Stimulated activated CD8-positive, alpha-beta memory T cell treated with anti-CD3 and anti-CD28 coated beads, Interleukin-4, amount 100 ng/mL, for 24 hours (primary cell): ENCODE results near the gene MYO3A.
"Not testable (repeated sequence)": the region's sequence is repeated elsewhere in the genome, so short reads cannot be mapped to it uniquely, and the experiment has no call there.

Source experiments
- DNase-seq: peaks from one replicate; pipeline ENCODE4 v3.0.0-alpha.2; 2020; ENCODE audit warnings: low read depth

Gene MYO3A

DNA sequence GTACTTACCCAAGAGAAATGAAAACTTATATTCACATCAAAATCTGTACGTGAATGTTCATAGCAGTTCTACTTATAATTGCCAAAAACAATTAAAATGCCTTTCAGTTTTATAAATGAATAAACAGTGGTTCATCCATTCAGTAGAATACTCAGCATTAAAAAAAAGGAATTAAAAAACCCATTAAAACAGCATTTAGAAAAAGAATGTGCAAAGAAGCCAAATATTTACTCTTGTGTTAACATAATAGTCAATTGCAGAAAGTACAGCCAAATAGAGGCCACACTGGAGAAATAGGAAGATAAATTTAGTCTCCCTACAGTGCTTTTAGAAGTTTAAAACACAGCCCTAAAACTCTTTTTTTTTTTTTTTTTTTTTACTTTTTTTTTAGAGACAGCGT lies 54.6 kb downstream of the MYO3A start:
- DNase-seq = no peak

DNA sequence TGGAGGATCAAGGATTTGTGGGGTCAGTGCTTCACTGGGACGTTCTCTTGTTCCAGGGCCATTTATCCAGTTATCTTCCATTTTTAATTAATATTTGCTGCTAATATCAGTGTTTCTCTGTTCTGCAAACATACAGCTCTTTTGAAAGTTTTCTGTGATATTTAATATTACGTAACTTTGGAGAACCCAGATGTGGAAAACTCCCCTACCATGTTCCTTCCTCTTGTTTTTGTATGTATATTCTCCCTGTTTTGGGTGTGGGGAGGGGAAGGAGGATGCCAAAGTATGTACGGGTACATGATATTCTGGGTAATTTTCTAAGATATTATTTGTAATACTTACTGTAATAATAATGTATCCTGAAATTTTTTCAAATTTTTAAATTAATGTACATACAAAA lies 55.9 kb downstream of the MYO3A start:
- DNase-seq = no peak

DNA sequence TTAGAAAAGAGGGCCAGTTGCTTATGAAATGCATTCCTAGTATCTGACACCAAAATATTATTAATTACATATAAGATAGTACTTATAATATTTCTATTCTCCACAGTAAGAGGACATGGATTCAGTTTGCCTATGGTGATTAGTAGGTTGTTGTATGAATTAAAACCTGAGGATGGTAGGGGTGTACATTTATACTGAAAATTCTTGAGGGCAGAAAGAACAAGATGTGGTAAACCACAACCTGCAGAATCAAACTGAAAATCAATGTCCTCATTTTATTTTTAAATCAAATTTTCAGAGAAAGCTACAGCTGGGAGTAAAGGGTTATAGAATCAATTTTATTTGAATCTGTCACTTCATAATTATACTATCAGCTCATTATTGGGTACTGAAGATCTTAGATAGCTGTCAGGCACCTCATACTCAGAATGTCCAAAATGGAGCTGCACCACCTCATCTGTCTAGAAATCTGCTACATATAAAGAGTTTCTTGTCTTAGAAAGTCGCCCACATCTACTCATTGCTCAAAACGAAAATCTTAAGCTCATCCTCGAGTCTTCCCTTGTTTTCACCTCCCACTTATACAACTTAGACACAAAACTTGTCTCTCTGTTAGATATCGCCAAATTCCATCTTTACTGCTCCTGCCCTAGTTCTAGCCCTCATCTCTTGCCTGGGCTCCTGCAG lies 65.4 kb downstream of the MYO3A start:
- no peak for DNase-seq

DNA sequence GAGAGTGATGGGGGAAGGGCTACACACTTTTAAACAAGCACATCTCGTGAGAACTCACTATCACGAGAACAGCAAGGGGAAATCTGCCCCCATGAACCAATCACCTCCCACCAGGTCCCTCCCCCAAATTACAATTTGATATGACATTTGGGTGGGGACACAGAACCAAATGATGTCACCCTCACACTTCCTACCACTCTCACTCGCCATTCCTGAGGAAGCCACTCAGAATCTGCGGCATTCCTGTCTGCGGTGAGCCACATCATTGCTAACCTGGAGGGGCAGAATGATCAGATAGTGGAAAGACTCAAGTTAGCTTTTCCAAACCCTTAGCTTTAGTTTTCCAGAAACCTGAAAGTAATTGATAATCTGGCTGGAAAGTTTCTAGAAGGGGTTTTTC lies 66.9 kb downstream of the MYO3A start:
- DNase-seq = no peak

DNA sequence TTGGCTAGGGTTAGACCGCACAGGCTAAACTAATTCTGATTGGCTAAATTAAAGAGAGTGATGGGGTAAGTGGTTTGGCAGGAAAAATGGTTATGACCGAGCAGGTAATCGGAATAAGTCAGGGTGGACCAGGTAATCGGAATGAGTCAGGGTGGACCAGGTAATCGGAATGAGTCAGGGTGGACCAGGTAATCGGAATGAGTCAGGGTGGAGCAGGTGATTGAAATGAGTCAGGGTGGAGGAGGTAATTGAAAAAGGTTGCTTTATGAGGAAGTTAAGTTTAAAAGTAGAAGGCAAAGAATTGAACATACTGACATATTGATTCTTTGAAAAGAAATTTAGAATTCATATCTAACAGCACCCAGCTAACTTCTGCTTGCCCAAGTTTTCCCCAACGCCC lies 68.4 kb downstream of the MYO3A start:
- not testable (repeated sequence) for DNase-seq

DNA sequence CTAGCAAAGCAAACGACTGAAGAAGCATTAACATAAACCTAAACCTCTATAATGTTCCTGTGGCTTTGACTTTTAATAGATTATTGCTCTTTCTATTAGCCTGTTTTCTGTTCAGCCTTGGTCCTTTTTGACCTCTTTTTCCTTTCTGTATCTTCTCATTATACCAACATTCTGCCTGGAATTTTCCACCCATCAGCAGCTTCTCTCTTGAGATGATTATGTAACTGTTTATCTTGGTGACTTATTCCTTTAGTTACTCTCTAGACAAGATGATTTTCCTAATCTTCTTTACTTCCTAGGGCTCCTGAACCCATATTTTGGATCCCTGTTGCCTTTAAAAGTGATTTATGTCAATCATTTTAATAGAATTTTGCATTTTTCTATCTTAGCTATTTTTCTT lies 81.1 kb downstream of the MYO3A start:
- DNase-seq = no peak

DNA sequence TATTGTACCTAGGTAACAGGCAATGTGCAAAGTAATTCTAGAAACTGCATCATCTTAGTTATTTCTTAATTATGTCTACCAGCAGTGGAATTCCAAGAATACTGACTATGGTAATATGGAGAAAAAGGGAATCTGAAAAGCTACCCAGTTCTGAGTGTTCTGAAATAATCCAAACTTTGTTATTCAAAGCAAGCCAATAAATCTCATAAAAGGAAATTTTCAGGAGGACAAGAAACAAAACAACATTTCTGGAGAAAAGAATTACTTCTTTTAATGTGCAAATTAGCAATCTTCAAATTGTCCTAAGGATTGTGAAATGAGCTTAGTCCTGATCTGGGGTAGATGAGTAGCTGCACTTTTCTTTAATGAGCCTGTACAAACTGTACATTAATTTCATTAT lies 88.8 kb downstream of the MYO3A start:
- no peak for DNase-seq

DNA sequence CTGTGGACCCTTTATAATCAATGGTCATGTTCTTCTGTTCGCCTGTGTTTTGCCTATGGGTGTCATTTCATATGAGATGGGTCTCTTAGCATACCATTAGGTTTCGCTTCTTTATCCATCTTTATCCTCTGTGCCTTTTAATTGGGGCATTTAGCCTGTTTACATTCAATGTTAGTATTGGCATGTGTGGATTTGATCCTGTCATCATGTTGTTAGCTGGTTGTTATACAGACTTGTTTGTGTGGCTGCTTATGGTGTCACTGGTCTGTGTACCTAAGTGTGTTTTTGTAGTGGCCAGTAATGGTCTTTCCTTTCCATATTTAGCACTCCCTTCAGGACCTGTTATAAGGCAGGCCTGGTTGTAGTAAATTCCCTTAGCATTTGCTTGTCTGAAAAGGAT lies 90.3 kb downstream of the MYO3A start:
- no peak for DNase-seq

DNA sequence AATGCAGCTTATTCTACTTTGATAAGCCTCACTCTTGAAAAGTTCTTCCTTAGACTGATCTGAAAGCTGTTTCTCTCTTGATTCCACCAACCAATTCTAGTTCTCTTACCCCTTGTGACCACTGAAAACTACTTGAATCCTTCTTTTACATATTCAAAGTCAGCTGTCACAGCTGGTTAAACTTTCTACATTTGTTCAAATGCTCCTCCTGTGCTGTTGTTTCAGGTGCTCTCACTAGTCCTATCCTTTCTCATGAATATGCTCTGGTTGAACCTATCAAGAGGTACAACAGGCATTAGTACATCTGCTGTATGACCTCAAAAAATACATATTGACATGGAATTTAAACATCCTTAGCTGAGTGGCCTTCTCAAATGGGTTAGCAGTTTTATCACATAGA lies 91.5 kb downstream of the MYO3A start:
- no peak for DNase-seq

DNA sequence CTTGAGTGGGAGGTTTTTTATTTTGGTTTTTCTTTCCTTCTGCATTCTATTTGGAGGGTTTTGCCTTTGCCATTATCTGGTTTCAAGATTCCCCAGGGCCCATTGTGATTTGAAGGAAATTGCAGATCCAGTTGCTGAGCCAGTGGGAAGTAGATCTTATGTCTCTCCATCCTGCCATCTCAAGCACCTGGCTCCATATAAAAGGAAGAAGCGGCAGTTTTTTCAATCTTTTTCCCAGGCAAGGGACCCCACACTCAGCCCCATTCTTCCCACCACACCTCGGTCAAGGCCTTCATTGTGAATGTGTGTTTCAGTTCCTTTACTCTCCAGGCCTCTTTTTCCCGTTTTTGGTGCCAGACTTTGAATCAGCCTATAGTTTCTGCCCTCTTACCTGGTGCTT lies 95.8 kb downstream of the MYO3A start:
- no peak for DNase-seq

DNA sequence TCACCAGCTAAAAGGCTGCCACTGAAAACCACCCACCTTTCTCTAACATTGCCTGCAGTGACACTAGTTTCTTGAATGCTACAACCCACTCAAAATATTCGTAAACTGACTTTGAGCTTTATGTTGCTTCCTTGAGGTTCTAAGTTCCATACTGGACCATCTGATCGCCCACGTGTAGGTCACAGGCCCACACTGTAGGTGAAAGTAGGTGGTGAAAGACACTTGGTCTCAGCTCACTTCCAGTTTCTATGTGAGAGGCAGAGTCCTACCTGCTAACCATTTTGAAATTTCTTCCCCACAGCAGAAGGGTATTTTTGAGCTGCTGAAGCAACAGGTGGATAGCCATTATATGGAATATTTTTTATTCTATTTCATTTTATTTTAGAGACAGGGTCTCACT lies 97.3 kb downstream of the MYO3A start:
- no peak for DNase-seq

DNA sequence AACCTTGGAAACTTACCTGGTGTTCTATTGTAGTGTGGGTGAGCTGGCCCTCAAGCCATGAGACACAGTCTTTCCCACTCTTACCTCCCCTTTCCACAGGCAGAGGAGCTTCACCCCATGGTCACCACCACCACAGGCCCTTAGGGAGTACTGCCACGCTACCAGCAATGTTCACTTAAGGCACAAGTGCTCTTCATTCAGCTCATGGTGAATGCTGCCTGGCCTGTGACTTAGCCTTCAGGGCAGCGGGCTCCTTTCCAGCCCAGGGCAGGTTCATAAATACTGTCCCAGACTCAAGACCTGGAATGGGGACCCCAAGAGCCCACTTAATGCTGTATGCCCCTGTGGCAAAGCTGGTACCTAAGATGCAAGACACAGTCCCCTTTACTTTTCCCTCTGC lies 109.4 kb downstream of the MYO3A start:
- no peak for DNase-seq

DNA sequence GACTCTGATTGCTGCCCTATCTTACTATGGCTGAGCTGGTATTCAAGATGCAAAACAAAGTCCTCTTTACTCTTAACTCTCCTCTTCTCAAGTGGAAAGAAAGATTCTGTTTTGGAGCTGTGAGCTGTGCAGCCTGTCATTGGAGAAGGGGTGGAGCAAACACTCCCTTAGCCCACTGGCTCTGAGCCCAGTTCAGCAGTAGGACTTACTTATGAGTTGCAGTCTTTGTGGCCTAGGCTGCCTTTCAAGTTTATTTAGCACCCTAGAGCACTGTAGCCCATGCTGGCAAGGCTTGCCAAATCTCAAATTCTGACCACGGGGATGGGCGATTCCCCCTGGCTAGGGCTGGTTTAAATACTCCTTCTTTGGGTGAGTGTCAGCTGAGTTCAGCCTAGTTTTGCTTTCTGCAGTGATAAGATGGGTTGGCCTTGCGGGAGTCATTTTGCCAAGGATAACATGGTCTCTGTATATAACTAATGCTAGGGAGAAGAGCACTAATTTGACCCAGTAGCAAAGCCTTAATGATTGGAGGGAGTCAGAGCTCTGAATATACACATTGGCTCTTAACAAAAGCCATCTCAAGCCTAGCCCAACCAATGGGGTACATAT lies 110.2 kb downstream of the MYO3A start:
- DNase-seq = no peak

DNA sequence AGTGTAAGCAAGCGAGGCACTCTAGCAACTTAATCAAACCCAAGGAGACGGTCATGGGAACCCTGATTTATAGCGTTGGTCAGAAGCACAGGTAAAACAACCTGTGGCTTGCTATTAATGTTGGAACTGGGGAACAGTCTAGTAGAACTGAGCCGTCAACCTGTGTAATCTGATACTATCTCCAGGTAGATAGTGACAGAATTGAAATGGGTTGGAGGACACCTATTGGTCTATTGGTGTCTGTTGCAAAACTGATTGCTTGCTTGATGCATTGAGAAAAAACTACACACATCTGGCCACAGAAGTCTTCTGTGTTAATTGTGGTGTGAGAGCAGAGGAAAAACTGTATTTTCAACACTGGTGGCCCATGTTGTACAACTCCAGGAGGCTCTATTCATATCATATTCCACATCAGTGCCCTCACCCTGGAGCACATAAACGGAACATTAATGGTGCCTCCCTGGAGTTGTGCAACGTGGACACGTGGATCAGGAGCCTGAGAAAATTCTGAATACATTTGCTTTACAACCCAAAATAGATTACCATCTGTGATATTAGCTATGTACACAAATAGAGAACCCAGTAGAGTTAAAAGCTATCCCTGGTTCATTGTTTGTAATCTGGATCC lies 112.2 kb downstream of the MYO3A start:
- no peak for DNase-seq

DNA sequence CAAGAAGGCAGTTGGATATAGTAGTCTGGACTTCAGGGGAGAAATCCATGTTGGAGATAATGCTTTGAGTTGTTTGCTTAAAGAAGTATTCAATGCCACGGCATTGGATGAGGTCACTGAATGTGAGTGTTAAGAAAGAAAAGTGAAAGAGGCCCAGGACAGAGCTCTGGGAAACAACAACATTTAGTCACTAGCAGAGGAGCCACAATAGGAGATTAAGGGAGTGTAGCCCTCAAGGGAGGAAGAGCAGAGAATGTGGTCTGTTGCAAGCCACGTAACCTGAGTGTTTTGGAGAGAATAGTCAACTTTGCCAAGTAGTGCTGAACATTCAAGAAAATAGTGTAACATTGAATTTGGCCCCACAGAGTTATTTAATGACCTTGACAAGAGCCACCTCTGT lies 114.7 kb downstream of the MYO3A start:
- DNase-seq = no peak

DNA sequence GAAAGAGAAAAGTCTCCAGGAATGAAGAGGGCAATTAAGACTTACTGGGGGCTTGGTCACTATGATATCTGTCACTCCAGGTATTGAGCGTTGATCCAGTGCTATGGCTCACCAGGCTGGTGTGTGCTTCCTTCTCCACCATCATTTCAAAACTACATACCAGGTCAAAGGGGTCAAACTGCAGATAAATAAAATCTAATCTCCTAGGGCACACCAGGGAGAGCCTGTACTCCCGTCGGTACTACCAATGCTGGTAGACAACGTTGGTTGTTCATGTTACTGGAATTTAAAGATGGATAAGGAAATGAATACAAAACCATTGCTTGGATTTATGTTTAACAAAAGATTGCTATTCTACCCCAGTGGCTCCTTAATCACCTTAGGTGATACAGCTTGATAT lies 118.3 kb downstream of the MYO3A start:
- DNase-seq = no peak

DNA sequence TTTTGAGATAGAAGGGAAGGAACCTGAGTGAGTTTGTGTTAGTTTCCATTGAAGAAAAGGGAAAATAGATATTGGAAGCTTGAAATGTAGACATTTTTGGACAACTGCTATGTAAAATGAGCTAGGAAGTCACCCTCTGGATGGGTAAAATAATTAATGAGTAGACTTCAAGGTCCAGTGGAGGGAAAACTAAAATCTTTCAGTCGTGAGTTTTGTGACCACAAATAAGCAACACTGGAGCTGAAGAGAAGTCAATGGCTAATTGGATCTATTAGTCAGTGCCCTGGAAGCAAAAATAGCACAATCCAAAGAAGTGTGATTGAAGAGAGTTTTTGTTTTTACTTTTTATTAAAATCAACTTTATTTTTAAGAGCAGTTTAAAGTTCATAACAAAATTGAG lies 123.4 kb downstream of the MYO3A start:
- no peak for DNase-seq

DNA sequence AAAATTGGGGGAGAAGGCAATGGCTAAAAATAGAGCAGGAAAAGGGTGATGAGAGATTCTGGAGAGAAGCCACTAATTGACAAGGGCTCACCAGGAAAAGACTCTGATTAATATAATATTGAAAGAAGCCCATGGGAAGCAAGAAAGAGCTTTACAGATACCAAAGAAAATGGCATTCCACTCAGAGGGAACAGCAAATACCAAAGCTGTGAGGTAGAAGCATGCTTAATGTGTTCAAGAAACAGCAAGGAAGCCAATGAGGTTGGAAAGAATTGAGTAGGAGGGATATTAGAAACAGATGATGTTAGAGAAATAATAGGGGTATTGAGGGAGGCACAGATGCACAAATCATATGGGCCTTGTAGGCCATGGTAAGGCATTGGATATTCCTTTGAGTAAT lies 130.1 kb downstream of the MYO3A start:
- no peak for DNase-seq

DNA sequence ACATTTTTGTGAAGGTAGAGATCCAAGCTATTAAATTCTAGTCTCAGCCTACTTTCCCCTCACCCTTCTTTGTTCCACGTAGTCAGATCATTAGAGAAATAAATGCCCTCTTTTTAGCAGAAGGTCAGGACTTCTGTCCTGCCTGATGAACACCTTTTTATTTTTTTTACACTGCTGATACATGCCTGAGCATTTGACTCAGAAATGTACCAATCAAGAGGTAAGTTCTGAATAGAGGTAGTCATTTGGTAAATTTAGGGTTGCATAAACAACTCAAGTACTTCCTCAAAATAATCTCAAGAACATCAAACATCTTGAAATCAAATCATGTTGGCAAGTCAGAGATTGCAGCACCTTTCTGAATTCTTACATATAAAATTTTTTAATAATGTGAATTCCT lies 133.7 kb downstream of the MYO3A start:
- no peak for DNase-seq

DNA sequence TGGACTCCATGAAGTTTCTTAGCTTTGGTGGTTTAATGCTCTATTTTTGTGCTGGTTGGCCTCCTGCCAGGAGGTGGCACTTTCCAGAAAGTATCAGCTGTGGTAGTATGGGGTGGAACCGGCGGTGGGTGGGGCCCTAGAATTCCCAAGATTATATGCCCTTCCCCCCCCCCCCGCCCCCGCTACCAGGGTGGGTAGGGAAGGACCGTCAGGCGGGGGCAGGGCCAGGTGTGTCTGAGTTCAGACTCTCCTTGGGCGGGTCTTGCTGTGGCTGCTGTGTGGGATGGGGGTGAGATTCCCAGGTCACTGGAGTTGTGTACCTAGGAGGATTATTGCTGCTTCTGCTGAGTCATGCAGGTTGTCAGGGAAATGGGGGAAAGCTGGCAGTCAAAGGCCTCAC lies 146.9 kb downstream of the MYO3A start:
- not testable (repeated sequence) for DNase-seq

DNA sequence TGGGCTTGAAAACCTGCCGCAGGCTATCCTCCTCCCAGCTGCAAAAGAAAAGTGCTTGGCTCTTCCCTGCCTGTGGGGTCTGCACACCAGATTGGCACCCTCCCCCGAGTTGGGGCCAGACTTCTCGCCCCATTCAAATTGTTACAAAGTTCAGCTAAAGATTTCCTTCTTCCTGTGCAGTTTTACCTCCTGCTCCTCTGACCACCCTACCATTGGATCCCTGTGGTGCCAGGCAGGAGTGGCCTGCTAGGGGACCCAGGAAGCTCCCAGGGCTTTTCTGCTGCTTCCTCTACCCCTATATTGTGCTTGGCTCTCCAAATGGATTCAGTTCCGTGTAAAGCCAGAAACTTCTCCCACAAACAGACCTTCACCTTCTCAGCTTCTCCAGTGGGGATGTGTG lies 147.4 kb downstream of the MYO3A start:
- no peak for DNase-seq

DNA sequence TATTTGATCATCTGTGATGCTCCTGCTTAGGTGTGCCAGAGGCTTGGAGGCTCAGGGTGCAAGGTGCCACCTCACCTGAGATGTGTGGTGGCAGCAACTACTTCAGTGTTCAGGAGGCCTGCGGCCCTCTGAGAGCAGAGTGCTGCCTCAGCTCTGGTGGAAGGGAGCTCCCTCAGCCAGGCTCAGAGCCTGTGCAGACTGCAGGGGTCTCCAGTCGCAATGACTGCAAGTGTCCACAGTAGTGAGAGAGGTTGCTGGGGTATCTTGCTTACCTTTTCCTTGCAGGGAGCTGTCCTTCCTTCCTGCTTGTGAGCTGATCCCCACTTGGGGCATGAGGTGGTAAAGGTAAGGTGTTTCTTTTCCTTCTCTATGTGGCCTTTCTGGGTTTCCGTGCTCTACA lies 151.5 kb downstream of the MYO3A start:
- DNase-seq = no peak

DNA sequence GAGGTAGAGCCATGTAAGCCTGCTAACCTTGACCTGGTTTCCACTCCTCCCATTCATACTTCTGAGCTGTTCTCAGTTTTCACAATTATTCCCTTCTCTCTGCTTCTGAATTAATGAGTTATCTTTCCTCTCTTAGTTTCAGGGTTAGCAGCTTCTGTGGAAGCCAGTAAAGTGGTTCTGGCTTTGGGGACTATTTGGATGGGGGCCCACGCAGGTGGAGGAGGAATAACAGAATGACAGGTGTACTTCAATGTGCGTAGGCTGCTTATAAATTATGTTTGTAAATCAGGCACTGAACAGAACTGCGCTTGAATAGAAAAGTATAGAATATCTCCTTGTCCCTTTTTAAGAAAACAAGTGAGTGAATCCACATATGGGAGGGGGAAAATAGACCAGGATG lies 153.6 kb downstream of the MYO3A start:
- DNase-seq = no peak

DNA sequence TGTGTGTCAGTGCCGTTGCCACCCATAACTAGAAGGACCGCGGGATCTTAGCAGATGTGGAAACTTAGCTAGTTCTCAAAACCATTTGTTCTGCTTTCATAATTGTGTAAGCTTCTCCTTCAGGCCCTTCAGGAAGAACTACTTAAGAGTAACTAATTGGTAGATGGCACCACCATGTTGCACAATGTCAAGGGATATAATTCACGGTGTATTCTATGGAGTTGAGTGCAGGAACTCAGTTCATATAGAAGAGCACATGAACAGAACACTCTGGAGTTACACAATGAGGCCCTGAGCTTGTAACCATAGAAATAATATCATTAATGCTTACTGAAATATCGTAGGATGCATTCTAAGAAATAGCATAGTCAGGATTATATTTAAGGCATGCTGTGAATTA lies 156.0 kb downstream of the MYO3A start:
- no peak for DNase-seq
